ENCODE measurements around the gene TMEM179.

DNA sequence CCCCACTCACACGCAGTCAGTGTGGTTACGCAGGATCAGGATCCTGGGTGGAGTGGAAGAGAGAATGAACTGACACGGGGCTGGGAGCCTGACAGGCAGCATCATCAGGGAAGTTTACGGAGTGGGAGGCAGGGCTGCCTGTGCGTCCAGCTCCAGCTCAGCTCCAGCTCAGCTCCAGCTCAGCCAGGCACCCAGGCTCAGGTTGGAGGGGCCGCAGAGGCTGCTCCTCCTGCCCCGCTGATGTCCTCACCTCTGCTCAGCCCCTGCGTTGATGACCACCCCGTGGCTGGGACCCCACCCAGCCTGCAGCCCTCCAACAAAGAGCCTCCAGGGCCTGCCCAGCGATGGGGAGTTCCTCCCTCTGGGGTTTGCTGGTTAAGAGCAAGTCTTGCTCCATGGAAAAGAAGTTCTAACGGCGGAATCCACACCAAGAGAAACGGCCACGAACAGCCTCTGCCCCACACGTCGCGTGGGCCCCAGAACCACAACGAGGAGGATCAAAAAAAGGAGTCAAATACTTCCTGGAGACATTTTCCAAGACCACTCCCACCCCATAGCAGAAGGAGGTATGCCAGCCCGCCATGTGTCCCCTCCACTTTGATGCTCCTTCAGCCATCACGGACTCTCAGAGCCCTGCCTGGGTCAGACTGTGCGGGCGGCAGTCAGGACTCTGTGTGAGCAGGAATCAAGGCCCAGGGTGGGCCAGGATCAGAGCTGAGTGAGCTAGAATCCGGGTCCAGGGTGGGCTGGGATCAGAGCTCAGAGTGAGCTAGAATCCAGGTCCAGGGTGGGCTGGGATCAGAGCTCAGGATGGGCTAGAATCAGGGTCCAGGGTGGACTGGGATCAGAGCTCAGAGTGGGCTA lies 42.7 kb downstream of the TMEM179 start:
- TF ChIP-seq POLR2AphosphoS5 (IDR thresholded peaks at IDR 0.05; ENCODE audit: borderline replicate concordance, low read depth, low read length) (no peak), EZH2 (IDR thresholded peaks at IDR 0.05) (no peak)
